GM21515 (cell line): ENCODE measurements around the gene CHRNA4.

Experiments used
- ATAC-seq: cut with Tn5 transposase; IDR thresholded peaks from one replicate; pipeline ENCODE4 v1.9.1; 2021; ENCODE audit not compliant: unreplicated experiment

Gene CHRNA4

DNA sequence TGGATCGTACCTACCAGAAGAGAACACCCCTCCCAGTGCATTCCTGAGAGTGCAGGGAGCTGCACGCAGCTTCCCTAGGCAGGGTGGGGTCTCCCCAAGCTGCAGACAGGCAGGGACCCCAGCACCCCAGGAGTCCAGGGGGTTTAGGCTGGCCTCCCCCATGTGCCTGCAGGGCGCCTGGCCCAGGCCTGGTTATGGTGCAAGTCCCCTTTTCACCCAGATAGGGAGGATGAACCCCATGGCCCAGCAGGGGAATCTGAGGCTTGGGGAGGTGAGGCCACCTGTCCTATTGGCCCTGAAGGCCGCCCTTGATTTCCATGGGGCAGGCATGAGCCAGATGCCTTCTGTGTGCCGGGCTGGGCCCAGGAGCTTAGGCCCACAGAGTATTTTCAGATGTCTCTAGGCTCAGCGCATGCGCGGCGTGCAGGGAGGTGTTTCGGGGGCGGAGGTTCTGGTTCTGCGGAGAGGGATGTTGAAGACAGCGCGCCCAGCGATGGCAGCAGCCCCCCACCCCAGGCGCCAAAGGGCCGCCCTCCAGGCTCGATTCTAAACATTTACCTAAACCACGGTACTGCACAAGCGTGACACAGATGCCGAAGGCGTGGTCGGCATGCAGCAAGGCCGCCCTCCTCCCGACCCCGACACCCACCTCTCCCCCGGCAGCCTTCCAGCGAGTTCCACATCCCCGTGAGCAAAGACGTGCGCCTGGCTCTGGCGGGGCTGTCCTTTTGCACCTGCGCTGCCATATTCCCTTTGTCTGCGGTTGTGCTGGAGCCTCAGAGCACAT is 38.8 kb downstream of the CHRNA4 start:
- no peak for ATAC-seq

DNA sequence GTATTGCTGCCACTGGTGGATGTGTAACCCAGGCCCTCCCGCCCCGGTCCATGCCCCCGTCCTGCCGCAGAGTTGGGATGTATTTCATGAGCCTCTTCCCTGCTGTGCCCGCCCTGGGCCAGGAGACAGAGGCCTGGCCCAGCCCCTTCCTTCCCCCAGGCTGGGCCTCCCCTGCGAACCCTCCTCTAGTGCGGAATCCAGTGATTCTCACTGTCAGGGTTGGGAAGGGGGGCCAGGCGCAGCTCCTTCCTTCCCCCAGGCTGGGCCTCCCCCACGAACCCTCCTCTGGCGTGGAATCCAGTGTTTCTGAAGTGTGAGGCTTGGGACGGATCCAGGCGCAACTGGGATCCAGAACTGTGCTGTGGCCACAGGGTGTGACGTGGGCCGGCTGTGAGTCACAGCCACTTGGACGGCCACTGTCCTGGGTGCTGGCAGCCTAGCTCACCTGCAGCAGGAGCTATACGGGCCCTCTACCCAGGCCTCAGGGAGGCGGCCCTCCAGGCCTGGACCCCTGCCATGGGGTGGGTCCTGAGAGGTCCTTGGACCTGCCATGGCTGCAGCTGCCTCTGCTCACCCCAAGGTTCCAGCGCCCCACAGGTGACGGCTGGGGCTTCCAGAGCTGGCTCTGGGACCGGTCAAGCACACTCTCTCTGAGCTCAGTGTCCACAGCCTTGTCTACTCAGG is 39.9 kb downstream of the CHRNA4 start:
- ATAC-seq, result no peak

DNA sequence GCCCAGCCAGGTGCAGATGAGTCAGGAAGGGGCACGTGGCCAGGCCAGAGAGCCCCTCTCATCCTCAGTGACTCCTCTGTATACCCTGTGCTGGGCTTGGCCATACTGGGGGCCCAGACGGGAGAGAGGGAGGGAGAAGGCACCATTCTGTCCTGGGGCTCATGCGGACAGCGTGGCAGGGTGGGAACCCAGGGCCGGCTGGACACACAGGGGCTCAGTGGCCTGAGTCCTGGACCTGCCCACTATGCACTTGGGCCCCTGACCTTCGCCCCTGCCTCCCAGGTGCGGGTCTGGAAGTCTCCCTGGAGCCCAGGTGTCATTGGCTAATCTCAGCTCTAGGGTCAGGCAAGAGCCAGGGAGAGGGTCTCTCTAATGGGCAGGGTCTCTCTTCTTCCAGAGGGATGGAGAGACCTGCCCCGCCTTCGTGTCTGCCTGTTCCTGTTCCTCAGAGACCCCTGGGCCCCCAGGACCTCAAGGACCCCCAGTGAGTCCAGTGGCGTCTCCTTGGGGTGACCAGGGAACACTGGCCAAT is 40.5 kb downstream of the CHRNA4 start:
- ATAC-seq, result no peak

DNA sequence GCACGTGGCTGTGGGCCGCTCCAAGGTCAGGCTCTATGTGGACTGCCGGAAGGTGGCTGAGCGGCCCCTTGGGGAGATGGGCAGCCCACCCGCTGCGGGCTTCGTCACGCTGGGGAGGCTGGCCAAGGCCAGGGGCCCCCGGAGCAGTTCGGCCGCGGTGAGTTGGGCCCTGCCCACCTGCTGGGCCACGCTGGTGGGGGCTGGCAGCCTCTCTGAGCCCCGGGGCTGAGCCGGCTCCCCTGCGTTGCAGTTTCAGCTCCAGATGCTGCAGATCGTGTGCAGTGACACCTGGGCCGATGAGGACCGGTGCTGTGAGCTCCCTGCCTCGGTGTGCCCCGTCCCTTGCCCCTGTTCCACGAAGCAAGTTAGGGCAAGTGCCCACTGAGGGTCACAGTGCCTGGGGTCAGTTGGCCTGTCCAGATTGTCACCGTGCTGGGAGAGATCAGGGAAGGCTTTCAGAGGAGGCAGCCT is 41.1 kb downstream of the CHRNA4 start:
- ATAC-seq, result no peak

DNA sequence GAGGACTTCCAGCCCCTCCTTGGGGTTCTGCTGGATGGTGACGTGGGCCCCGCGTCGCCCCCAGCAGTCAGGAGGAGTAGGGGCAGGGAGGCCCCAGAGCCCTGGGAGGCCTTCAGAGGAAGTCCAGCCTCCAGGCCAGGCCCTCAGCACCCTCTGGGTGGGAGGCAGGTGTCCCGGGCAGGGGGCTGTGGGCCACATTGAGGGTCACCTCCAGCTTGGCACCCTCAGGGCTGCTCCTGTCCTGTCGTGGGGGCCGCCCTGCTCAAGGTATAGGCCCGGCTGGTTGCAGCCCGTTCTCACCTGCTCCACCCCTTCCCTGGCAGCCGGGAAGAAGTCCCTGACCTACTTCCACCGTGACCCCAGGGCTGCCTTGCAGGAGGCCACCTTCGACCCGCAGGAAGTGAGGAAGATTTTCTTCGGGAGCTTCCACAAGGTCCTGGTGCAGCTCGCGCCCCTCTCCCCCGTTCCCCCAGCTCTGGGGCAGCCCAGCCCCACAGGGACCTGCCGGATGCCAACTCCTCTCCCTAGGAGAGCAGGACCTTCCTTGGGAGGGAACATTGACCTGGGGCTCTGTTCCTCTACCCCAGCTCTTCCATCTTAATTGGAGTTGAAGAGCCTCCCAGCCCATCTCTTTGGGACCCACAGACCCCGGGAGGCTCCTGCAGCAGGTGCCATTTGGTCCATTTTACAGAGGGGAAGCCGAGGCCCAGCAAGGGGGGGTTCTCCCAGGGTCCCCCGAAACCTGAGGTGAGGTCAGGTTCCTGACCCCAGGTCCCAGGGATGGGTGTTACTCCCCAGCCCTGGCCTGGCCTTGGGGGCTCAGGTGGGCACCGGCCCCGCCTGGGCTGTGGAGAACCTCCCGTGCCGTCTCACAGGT is 41.7 kb downstream of the CHRNA4 start:
- ATAC-seq, result no peak

DNA sequence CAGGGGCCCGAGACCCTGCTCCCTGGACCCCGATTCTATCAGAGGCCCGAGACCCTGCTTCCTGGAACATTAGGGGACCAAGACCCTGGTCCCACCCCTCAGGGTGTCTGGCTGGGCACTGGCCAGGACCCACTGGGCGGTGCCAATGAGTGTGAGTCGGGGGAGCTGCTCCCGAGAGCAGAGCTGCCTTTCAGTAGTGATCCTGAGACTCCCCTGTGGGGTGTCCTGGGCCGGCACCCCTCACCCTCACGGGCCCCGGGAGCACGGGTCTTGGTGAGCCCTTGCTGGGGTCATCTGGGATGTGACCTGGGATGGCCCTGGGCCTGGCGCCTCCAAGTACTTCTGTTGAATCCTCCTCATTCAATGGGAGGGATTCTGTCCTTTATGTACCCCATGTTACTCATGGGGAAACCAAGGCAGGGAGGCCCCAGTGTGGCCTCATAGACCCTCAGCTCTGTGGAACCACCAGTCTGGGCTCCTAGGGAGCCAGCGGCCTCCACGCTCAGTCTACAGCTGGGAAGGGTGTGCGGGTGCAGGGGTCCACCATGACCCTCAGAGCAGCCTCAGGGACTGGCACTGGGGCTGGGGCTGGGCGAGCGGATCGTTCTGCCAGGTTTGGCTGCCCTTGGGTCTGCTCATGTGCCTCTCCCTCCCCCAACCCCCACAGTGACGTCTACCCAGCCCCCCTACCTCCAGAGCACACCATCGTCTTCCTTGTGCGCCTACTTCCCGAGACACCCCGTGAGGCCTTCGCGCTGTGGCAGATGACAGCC is 42.6 kb downstream of the CHRNA4 start:
- no peak for ATAC-seq

DNA sequence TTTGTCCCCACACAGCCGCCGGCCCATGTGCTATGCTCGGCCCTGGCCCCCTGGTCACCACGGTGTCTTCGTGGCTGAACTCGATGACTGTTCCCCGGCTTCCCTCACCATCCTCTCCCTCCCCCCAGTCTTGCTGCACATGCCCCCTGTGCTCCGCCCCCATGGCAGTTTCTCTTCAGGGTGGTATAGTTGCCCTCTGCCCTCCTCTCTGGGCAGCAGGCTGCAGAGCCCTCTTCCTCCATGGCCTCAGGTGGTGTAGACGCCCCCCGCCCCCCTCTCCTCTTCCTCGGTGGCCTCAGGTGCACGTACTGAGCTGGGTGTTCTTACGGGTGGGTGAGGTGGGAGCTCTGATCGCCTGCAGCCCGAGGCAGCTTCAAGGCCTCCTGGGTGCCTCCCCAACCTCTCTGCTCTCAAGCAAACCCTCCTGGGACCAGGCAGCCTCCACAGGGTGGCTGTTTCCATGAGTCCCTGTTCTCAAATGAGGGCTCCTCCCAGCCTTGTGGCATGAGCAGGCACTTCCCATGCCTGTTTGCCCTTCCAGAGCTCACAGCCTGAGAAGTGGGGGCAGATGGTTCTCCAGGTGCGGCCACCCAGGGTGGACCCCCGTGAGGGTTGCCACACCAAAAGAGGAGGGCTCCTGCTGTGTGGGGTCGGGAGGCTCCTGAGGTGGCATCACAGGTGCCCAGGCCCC is 43.4 kb downstream of the CHRNA4 start:
- ATAC-seq, result no peak

DNA sequence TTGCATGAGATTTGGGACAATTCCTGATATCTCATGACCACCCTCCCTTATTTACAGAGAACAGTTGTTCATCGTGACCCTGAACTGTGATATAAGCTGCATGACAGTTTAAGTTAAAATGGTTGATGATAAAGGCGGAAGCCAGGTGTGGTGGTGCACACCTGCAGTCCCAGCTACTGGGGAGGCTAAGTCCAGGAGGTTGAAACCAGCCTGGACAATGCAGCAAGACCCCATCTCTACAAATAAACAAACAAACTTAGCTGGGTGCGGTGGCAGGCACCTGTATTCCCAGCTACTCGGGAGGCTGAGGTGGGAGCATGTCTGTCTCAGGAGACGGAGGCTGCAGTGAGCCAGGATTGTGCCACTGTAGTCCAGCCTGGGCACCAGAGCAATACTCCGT is 44.1 kb downstream of the CHRNA4 start:
- no peak for ATAC-seq

DNA sequence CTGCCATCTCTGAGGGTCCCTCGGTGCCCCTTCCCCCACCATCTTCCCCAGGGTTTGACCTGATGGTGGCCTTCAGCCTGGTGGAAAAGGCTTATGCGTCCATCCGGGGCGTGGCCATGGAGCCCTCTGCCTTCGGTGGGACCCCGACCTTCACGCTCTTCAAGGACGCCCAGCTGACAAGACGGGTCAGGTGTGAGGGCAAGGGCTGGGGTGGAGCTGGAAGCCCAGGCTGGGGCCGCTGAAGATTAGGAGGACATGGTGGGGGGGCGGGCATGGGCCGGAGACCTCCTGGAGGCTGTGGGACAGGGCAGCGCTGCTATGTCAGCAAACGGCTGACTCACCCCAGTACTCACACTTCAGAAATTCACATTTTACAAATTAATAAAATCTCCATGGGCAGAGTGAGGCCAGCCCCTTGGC is 44.6 kb downstream of the CHRNA4 start:
- ATAC-seq, result no peak

DNA sequence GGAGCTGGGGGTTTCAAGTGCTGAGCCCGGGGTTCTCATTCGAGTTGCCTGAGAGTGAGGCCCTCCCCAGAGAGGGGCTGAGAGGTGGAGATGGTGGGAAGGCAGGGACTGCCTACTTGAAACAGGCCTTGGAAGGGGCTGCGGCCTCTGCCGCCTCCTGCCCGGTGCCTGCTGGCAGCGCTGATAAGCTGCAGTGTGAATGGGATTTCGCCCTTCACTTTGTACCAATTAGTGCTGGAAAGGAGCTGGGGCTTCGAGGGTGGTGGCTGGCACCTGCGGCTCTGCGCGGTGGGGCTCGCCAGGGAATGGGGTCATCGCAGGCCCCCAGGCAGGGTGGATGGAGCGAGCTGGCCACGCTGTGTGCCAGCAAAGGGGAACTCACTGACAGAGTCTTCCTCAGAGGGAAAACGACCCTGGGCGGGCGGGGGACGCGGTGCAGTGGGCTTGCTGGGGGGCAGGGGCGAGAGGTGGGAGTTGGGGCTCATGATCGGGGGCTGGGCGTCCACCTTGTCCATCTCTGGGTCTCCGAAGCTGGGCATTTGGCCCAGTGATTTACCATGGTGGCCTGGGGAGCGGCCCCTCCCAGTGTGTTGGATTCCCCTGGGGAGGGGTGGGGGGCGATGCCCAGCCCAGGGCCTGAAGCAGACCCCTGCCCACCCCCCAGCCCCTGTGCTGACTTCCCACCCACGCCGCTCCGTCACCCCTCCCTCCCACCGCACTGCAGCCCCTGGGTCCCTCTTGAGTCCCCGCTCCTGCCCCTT is 45.2 kb downstream of the CHRNA4 start:
- ATAC-seq, result no peak

DNA sequence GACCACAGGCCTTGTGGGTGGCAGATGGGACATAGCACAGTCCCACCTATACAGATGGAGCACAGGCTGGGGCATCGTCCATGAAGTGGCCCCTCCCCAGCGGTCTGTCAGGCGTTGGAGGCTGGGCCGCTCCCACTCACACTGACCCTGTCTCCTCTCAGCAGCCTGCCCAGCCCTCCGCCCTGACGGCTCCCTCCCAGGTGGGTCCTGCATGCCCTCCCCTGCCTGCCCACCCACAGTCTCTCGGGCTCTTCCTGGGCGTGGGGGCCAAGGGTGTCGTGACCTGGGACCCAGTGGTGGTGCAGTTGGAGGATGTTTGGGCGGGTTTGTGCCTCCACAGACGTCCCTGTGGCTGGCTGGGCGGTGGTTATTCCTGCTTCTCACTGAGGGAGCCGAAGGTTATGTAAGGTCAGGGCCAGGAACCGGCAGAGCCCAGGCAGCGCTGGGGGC is 45.9 kb downstream of the CHRNA4 start:
- ATAC-seq, result no peak

DNA sequence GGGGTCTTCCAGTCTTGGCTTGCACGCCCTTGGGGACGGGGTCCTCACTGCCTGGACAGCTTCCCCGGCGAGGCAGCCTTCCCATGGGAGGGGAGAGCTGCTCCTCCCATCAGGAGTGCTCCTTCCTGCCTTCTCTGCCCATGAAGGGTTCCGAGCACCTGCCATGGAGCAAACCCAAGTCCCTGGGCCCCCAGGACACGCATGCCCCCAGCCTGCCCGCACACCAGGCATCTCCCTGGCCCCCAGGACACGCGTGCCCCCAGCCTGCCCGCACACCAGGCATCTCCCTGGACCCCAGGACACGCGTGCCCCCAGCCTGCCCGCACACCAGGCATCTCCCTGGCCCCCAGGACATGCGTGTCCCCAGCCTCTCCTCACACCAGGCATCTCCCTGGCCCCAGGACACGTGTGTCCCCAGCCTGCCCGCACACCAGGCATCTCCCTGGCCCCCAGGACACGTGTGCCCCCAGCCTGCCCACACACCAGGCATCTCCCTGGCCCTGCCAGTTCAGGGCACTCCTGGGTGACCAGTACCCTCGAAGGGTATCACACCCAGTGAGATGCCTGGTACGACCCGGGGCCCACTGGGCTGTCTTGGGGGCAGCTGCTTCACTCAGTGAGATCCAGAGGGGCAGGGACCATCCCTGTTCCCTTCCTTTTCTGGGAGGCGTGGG is 46.4 kb downstream of the CHRNA4 start:
- ATAC-seq, result no peak

DNA sequence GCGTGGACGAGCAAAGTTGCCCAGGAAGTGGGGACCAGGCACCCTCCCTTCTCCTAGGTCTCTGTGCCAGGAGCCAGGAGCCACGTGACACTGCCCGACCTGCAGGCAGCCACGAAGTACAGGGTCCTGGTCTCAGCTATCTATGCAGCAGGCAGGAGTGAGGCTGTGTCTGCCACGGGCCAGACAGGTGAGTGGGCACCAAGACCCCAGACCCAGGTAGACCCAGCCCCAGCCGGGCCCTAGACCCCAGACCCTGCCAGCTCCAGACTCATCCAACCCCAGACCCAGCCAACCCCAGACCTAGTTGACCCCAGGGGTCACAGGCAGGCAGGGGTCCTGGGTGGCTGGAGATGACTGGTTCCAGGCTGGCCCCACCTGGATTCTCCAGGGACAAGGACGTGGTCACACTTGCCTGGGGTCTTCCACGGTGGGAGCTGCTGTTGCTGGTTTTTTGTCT is 47.1 kb downstream of the CHRNA4 start:
- ATAC-seq, result no peak

DNA sequence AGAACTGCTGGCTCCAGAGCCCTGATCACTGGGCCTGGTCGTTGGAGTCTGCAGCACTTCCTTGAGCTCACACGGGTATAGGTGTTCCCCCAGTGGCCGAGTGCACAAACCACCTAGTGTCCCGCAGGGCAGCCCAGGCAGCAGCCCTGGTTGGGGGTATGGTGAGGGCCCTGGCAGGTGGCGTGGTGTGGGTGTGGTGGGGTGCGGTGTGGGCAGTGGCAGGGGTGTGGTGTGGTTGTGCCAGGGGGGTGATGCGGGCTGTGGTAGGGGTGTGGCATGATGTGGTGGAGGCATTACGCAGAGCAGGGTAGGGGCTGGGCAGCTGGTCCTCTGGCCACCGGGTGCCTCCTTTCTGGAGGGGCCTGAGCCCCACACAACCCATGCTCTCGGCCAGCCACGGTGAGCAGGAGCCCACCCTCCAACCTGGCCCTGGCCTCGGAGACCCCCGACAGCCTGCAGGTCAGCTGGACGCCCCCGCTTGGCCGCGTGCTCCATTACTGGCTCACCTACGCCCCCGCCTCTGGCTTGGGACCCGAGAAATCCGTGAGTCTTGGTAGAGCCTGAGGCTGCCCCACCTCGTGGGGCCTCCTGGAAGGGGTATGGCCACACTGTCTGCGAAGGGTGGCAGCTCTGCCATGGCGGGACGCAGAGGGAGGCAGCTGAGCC is 47.7 kb downstream of the CHRNA4 start:
- ATAC-seq, result no peak

DNA sequence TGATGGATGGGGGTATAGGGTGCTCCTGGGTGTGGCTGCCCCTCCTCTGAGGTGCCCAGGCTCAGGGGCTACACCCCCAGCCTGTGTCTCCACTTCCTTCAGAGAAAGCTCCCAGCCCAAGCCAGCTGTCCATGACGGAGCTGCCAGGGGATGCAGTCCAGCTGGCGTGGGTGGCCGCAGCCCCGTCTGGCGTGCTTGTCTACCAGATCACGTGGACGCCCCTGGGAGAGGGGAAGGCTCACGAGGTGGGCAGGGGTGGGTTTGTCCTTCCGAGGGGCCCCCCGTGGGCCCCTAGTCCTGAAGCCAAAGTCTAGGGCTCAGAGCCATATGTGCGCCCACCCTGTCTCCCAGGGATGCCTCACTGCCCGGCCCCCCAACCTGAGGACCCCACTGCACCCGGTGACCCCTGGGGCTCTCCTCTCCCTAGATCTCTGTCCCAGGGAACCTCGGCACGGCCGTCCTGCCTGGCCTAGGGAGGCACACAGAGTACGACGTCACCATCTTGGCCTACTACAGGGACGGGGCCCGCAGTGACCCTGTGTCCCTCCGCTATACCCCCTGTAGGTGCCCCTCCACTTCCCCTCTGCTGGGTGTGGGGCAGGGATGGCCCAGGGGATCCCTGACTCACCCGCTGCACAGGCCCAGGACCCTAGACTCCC is 48.3 kb downstream of the CHRNA4 start:
- no peak for ATAC-seq

DNA sequence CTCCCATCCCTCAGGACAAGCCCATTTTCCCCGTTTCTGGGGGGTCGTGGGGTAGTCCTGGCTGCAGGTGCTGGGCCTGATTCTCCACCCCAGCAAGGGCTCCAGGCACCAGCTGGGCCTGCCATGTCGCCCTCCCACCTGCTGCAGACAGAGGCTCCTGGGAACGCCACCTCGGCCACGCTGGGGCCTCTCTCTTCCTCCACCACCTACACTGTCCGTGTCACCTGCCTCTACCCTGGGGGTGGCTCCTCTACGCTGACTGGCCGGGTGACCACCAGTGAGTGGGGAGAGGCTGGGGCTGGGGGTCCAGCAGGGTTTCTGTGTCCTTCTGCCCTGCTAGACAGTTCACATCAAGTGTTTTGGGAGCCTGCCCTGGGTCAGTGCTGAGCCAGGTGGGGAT is 48.9 kb downstream of the CHRNA4 start:
- no peak for ATAC-seq

DNA sequence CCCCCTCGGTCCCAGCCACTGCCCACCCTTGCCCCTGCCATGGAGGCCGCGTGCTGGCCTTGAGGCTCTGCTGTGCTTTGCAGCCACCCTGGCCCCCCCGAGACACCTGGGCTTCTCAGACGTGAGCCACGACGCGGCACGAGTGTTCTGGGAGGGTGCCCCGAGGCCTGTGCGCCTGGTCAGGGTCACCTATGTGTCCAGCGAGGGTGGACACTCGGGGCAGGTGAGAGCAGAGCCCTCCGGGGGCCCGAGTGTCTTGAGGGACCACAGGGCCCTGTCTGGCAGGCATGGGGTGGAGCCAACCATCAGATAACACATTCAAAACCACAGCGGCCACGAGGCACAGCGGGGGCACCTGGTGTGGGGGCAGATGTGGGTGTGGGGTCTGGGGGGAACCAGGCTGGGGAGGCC is 49.3 kb downstream of the CHRNA4 start:
- ATAC-seq, result no peak
